ENCODE measurements around the gene C20orf202. TPM values are rescaled to one million over a fixed set of nuclear protein-coding genes. Genes with fewer than 3 reads are reported as not detected.

Gene C20orf202
- total and polyA plus RNA-seq, 9 of the 15 experiments (the other 6 are each of a cell fraction or from before 2014, with no cell fraction given) = 0.03 to 0.24 (median 0.15) TPM; not detected in 4

GRCh38 chr20:1205802-1206201, 2.5 kb downstream of the C20orf202 start:
- H3K9me3 ChIP-seq (replicated peaks; ENCODE audit: control insufficient read depth, insufficient read depth, low read depth, low read length) = no peaks in the 10 kb centered on the region
- no peaks in the 10 kb centered on the region for H4K20me1 ChIP-seq (replicated peaks; ENCODE audit: control insufficient read depth, insufficient read depth, low read length)
- H3K36me3 ChIP-seq (ENCODE audit: control insufficient read depth, insufficient read depth, low read length) = no peaks in the 10 kb centered on the region
- BruUV-seq (replicated peaks) = no TSS peak
- H3K9ac ChIP-seq (ENCODE audit: insufficient read depth in 1 of 2, low read depth in 2 of 2, low read length in 2 of 2) = no peak overlapping the region
- H3K27ac ChIP-seq (ENCODE audit: extremely low read depth, low read depth, low read length) = no peak overlapping the region
- H3K4me2 ChIP-seq (ENCODE audit: insufficient read depth, low read length) = no peak overlapping the region
- FAIRE-seq (no peak), ATAC-seq (no peak), DNase-seq (ENCODE audit: extremely low read depth in 1 of 4, low spot score in 3 of 4) (no peak)
- peaks cover 4 to 6% of the 10 kb centered on the region in 2 experiments; a peak in 4 of 5 replicates for H3K4me1 ChIP-seq (replicated peaks in 1 of 2; ENCODE audit: control insufficient read depth in 2 of 2, insufficient read depth in 2 of 2, low read length in 2 of 2)
- in situ Hi-C loops (cut with MboI) (no loop called here), intact Hi-C loops (cut with micrococcal nuclease) (no loop called here)
- H3K9me1 ChIP-seq (ENCODE audit: control insufficient read depth, insufficient read depth, low read length) = no peaks in the 10 kb centered on the region
- ChIA-PET POLR2A (interaction anchor here (0.6 kb wide), 1 partner anchor 126 kb away, joined by 3 read pairs; no protein-coding TSS in a partner anchor), CTCF (ENCODE audit: low intra/inter-chr PET ratio) (no interaction called here)
- WGBS (ENCODE audit: insufficient coverage, low coverage, missing lambda C conversion rate) = 74% methylated on average over 8 of the region's 8 CpGs
- no peak overlapping the region for H3K4me3 ChIP-seq
- H3K79me2 ChIP-seq (ENCODE audit: control insufficient read depth, insufficient read depth, low read length) = no peaks in the 10 kb centered on the region
- H3K27me3 ChIP-seq (ENCODE audit: control insufficient read depth in 2 of 2, insufficient read depth in 2 of 2, low read length in 2 of 2) = no peaks in the 10 kb centered on the region
- peak; percentile 39; the same call in 1 of the 2 replicates for TF ChIP-seq ZNF121 (CRISPR knock-in tag; conservative IDR thresholded peaks at IDR 0.05)
- no peak for TF ChIP-seq ZC3H4 (CRISPR knock-in tag; IDR thresholded peaks at IDR 0.05; ENCODE audit: borderline replicate concordance)
- no peak overlapping the region for H2AFZ ChIP-seq (ENCODE audit: low read depth, low read length)

- no TSS peak for BruUV-seq (replicated peaks)
- no peak overlapping the region for H3K4me2 ChIP-seq (ENCODE audit: insufficient read depth, low read length)
- no peak overlapping the region for H3K4me3 ChIP-seq
- ATAC-seq (no peak), DNase-seq (ENCODE audit: extremely low read depth in 1 of 4, low spot score in 3 of 4) (no peak), FAIRE-seq (no peak)
- no peak overlapping the region for H2AFZ ChIP-seq (ENCODE audit: low read depth, low read length)
- H3K79me2 ChIP-seq (ENCODE audit: control insufficient read depth, insufficient read depth, low read length) = no peaks in the 10 kb centered on the region
- in situ Hi-C loops (cut with MboI) (no loop called here), intact Hi-C loops (cut with micrococcal nuclease) (no loop called here)
- 63% methylated on average over 14 of the region's 19 CpGs for WGBS (ENCODE audit: insufficient coverage, low coverage, missing lambda C conversion rate)
- POLR2A ChIA-PET = interaction anchor here (0.6 kb wide), 1 partner anchor 41 kb away, joined by 4 read pairs; no protein-coding TSS in a partner anchor
- H3K36me3 ChIP-seq (ENCODE audit: control insufficient read depth, insufficient read depth, low read length) = no peaks in the 10 kb centered on the region
- CTCF ChIA-PET (ENCODE audit: low intra/inter-chr PET ratio) = no interaction called here
- H4K20me1 ChIP-seq (replicated peaks; ENCODE audit: control insufficient read depth, insufficient read depth, low read length) = no peaks in the 10 kb centered on the region
- H3K9me3 ChIP-seq (replicated peaks; ENCODE audit: control insufficient read depth, insufficient read depth, low read depth, low read length) = no peaks in the 10 kb centered on the region
- peaks cover 4 to 6% of the 10 kb centered on the region in 2 experiments; a peak in 4 of 5 replicates for H3K4me1 ChIP-seq (replicated peaks in 1 of 2; ENCODE audit: control insufficient read depth in 2 of 2, insufficient read depth in 2 of 2, low read length in 2 of 2)
- H3K27ac ChIP-seq (ENCODE audit: extremely low read depth, low read depth, low read length) = no peak overlapping the region
- H3K27me3 ChIP-seq (ENCODE audit: control insufficient read depth in 2 of 2, insufficient read depth in 2 of 2, low read length in 2 of 2) = no peaks in the 10 kb centered on the region
- H3K9me1 ChIP-seq (ENCODE audit: control insufficient read depth, insufficient read depth, low read length) = no peaks in the 10 kb centered on the region
- H3K9ac ChIP-seq (ENCODE audit: insufficient read depth in 1 of 2, low read depth in 2 of 2, low read length in 2 of 2) = no peak overlapping the region
- no peak for TF ChIP-seq ZBTB43 (CRISPR knock-in tag; IDR thresholded peaks at IDR 0.05)
- no peak for TF ChIP-seq KAT7 (CRISPR knock-in tag; IDR thresholded peaks at IDR 0.05; ENCODE audit: borderline replicate concordance)
- no peak for TF ChIP-seq SRSF1 (IDR thresholded peaks at IDR 0.05; ENCODE audit: low read depth, low read length)
- TF ChIP-seq E2F8 (IDR thresholded peaks at IDR 0.05; ENCODE audit: low read depth, partially characterized antibody) = no peak
- no peak for TF ChIP-seq RFX7 (CRISPR knock-in tag; IDR thresholded peaks at IDR 0.05)
- no peak for TF ChIP-seq ZNF143 (CRISPR knock-in tag; IDR thresholded peaks at IDR 0.05)
- no peak for TF ChIP-seq NRF1 (conservative IDR thresholded peaks at IDR 0.05 in 1 of 2, IDR thresholded peaks at IDR 0.05 in 1 of 2)
- TF ChIP-seq RBFOX2 (IDR thresholded peaks at IDR 0.05; ENCODE audit: low read depth, low read length) = no peak
Observed at GRCh38 chr20:1206366-1207148, 3.3 kb downstream of the C20orf202 start.
